BE2C (cell line): Measurements from ENCODE around the gene TSPAN9.

Experiments
- DNase-seq: peaks from one replicate; pipeline ENCODE4 v3.0.0-alpha.2; 2020
- H3K27me3 ChIP-seq: fragments of 250-450 bp; sonication (Bioruptor Pico); 2 replicates; pipeline ENCODE4 v1.5.1; 2020; ENCODE audit warnings: mild to moderate bottlenecking
- H3K36me3 ChIP-seq: fragments of 250-450 bp; sonication (Bioruptor Pico); 2 replicates; pipeline ENCODE4 v1.5.1; 2020; ENCODE audit warnings: mild to moderate bottlenecking
- H3K4me1 ChIP-seq: fragments of 250-450 bp; sonication (Bioruptor Pico); 2 replicates; pipeline ENCODE4 v1.5.1; 2020
- H3K4me3 ChIP-seq: 2 replicates; pipeline ENCODE4 v1.5.1; 2011; ENCODE audit warnings: low read depth, low read length
- H3K9me3 ChIP-seq: fragments of 250-450 bp; sonication (Bioruptor Pico); 2 replicates; pipeline ENCODE4 v1.5.1; 2020
- CTCF ChIP-seq: IDR thresholded peaks from 2 replicates; pipeline ENCODE4 v1.5.1; 2012; ENCODE audit warnings: mild to moderate bottlenecking, low read depth, low read length

Gene TSPAN9

GRCh38 chr12:3172124-3173007, 95.2 kb downstream of the TSPAN9 start:
- no peaks in the 10 kb centered on the region for H3K36me3 ChIP-seq

GRCh38 chr12:3173008-3173553, 95.9 kb downstream of the TSPAN9 start:
- TF ChIP-seq CTCF: no peak
- Histone ChIP-seq H3K4me1 (peaks cover 27% of the 10 kb centered on the region), H3K9me3 (no peaks in the 10 kb centered on the region), H3K36me3 (no peaks in the 10 kb centered on the region), H3K27me3 (no peaks in the 10 kb centered on the region), H3K4me3 (no peak overlapping the region)
- no peak for DNase-seq

More at GRCh38 chr12:3172124-3173007, 95.2 kb downstream of the TSPAN9 start:
- no peaks in the 10 kb centered on the region for H3K27me3 ChIP-seq
- no peaks in the 10 kb centered on the region for H3K9me3 ChIP-seq
- TF ChIP-seq CTCF: no peak
- peaks cover 27% of the 10 kb centered on the region for H3K4me1 ChIP-seq
- H3K4me3 ChIP-seq: peak overlapping the region; percentile 23
- peak; percentile 71 for DNase-seq

- DNase-seq: no peak
- H3K9me3 ChIP-seq: no peaks in the 10 kb centered on the region
- H3K36me3 ChIP-seq: no peaks in the 10 kb centered on the region
- no peak for TF ChIP-seq CTCF
- no peak overlapping the region for H3K4me3 ChIP-seq
- H3K4me1 ChIP-seq: peaks cover 21% of the 10 kb centered on the region
- H3K27me3 ChIP-seq: no peaks in the 10 kb centered on the region
Measured at GRCh38 chr12:3173912-3174311, 96.7 kb downstream of the TSPAN9 start.

GRCh38 chr12:3175238-3175637, 98.1 kb downstream of the TSPAN9 start:
- Histone ChIP-seq H3K4me3 (no peak overlapping the region), H3K36me3 (no peaks in the 10 kb centered on the region), H3K4me1 (peaks cover 16% of the 10 kb centered on the region), H3K9me3 (no peaks in the 10 kb centered on the region), H3K27me3 (no peaks in the 10 kb centered on the region)
- no peak for DNase-seq
- no peak for TF ChIP-seq CTCF

- DNase-seq: no peak
- no peak overlapping the region for H3K4me3 ChIP-seq
- peaks cover 8% of the 10 kb centered on the region for H3K4me1 ChIP-seq
- H3K36me3 ChIP-seq: no peaks in the 10 kb centered on the region
- H3K27me3 ChIP-seq: no peaks in the 10 kb centered on the region
- no peak for TF ChIP-seq CTCF
- H3K9me3 ChIP-seq: no peaks in the 10 kb centered on the region
Measured at GRCh38 chr12:3176754-3177153, 99.6 kb downstream of the TSPAN9 start.

GRCh38 chr12:3177778-3178425, 100.7 kb downstream of the TSPAN9 start:
- no peak for DNase-seq
- TF ChIP-seq CTCF: no peak

More at GRCh38 chr12:3177778-3178425, 100.7 kb downstream of the TSPAN9 start:
- Histone ChIP-seq H3K9me3 (no peaks in the 10 kb centered on the region), H3K4me1 (peaks cover 7% of the 10 kb centered on the region; the same call in 1 of the 2 replicates), H3K27me3 (no peaks in the 10 kb centered on the region), H3K4me3 (no peak overlapping the region), H3K36me3 (no peaks in the 10 kb centered on the region)
